HEK293 (cell line): ENCODE measurements around the gene RFTN1.

Source experiments
- CTCF ChIA-PET: fragments of 350-600 bp; formaldehyde crosslinking; extraction: SDS; loops from one replicate; lab custom pipeline; 2021; ENCODE audit warnings: antibody characterized with exemption; lab: Yijun Ruan, JAX
- POLR2A ChIA-PET: fragments of 300-600 bp; formaldehyde crosslinking; extraction: SDS; loops from one replicate; lab custom pipeline; 2020; ENCODE audit warnings: antibody characterized with exemption, inconsistent platforms; lab: Yijun Ruan, JAX
- H3K27ac ChIP-seq: fragments of 200-500 bp; sonication (Bioruptor generic); 2 replicates; pipeline ENCODE4 v1.5.1; 2014; ENCODE audit warnings: low read depth, low read length, control low read depth, inconsistent platforms; ENCODE audit errors: extremely low read depth
- H3K36me3 ChIP-seq, 2 experiments: fragments of 200-500 bp in 1 of 2; sonication (Bioruptor generic) in 1 of 2; 1 replicate in 1 of 2; 2 replicates in 1 of 2; pipeline ENCODE4 v1.5.1; 2014 to 2017; ENCODE audit warnings: inconsistent platforms in 2 of 2, low read length in 2 of 2; ENCODE audit not compliant: control insufficient read depth in 2 of 2, insufficient read depth in 1 of 2
- H3K4me1 ChIP-seq: fragments of 200-500 bp; sonication (Bioruptor generic); 2 replicates; pipeline ENCODE4 v1.5.1; 2014; ENCODE audit warnings: mild to moderate bottlenecking, low read length, inconsistent platforms; ENCODE audit not compliant: control insufficient read depth, insufficient read depth
- H3K4me3 ChIP-seq: 2 replicates; pipeline ENCODE4 v1.5.1; 2011; ENCODE audit warnings: low read depth, mild to moderate bottlenecking, control low read depth, low read length, moderate library complexity
- H3K9me3 ChIP-seq: fragments of 200-500 bp; sonication (Bioruptor generic); 2 replicates; pipeline ENCODE4 v1.5.1; 2014; ENCODE audit warnings: low read depth, low read length, inconsistent platforms; ENCODE audit not compliant: control insufficient read depth, insufficient read depth
- GFI1B ChIP-seq: fragments of 450-650 bp; formaldehyde crosslinking; IDR thresholded peaks from 2 replicates; pipeline ENCODE4 v1.5.1; 2016; ENCODE audit warnings: missing biosample characterization, missing genetic modification characterization
- GLIS1 ChIP-seq: fragments of 450-650 bp; formaldehyde crosslinking; IDR thresholded peaks from 2 replicates; pipeline ENCODE4 v1.5.1; 2016; ENCODE audit warnings: missing biosample characterization, missing genetic modification characterization
- KLF10 ChIP-seq: fragments of 450-650 bp; IDR thresholded peaks from 2 replicates; pipeline ENCODE4 v1.5.1; 2018; ENCODE audit warnings: missing biosample characterization, mild to moderate bottlenecking, missing genetic modification characterization
- PATZ1 ChIP-seq: fragments of 450-650 bp; formaldehyde crosslinking; IDR thresholded peaks from 2 replicates; pipeline ENCODE4 v1.5.1; 2016; ENCODE audit warnings: missing biosample characterization, missing genetic modification characterization
- PBX3 ChIP-seq: sonication (generic); formaldehyde crosslinking; IDR thresholded peaks from 2 replicates; pipeline ENCODE4 v1.8.1; 2022; ENCODE audit warnings: mild to moderate bottlenecking, moderate library complexity, missing genetic modification reagents
- RBAK ChIP-seq: fragments of 450-650 bp; formaldehyde crosslinking; IDR thresholded peaks from 2 replicates; pipeline ENCODE4 v1.5.1; 2016; ENCODE audit warnings: missing biosample characterization, missing genetic modification characterization
- SCRT2 ChIP-seq: fragments of 450-650 bp; formaldehyde crosslinking; IDR thresholded peaks from 2 replicates; pipeline ENCODE4 v1.5.1; 2016; ENCODE audit warnings: missing biosample characterization, missing genetic modification characterization
- SETDB1 ChIP-seq: IDR thresholded peaks from one replicate; pipeline ENCODE4 v1.6.1; 2017; ENCODE audit warnings: mild to moderate bottlenecking, low read length, moderate library complexity, mixed read lengths; ENCODE audit not compliant: insufficient read length
- TCF7L2 ChIP-seq: IDR thresholded peaks from 2 replicates; pipeline ENCODE4 v1.6.1; 2011; ENCODE audit warnings: low read depth, mild to moderate bottlenecking, inconsistent platforms, low read length, moderate library complexity, borderline replicate concordance
- YY2 ChIP-seq: fragments of 450-650 bp; formaldehyde crosslinking; IDR thresholded peaks from 2 replicates; pipeline ENCODE4 v1.5.1; 2016; ENCODE audit warnings: missing biosample characterization, missing genetic modification characterization
- ZBTB48 ChIP-seq: fragments of 450-650 bp; formaldehyde crosslinking; IDR thresholded peaks from 2 replicates; pipeline ENCODE4 v1.5.1; 2016; ENCODE audit warnings: missing biosample characterization, missing genetic modification characterization
- ZNF112 ChIP-seq: fragments of 450-650 bp; formaldehyde crosslinking; IDR thresholded peaks from 2 replicates; pipeline ENCODE4 v1.5.0; 2017; ENCODE audit warnings: missing biosample characterization, missing genetic modification characterization
- ZNF23 ChIP-seq: fragments of 450-650 bp; formaldehyde crosslinking; IDR thresholded peaks from 2 replicates; pipeline ENCODE4 v1.5.1; 2016; ENCODE audit warnings: missing biosample characterization, missing genetic modification characterization, borderline replicate concordance
- ZNF24 ChIP-seq: fragments of 450-650 bp; formaldehyde crosslinking; IDR thresholded peaks from 2 replicates; pipeline ENCODE4 v1.5.1; 2016; ENCODE audit warnings: missing biosample characterization, missing genetic modification characterization
- ZNF274 ChIP-seq, 2 experiments: fragments of 200-500 bp in 1 of 2; fragments of 450-650 bp in 1 of 2; sonication (Bioruptor generic) in 1 of 2; formaldehyde crosslinking in 1 of 2; IDR thresholded peaks; 2 replicates each; pipeline versions ENCODE4 v1.5.1 to v1.6.1; 2014 to 2016; ENCODE audit warnings: borderline replicate concordance in 1 of 2, inconsistent platforms in 1 of 2, low read length in 1 of 2, missing biosample characterization in 1 of 2, missing genetic modification characterization in 1 of 2
- ZNF292 ChIP-seq: fragments of 450-650 bp; formaldehyde crosslinking; IDR thresholded peaks from 2 replicates; pipeline ENCODE4 v1.5.1; 2016; ENCODE audit warnings: low read depth, missing biosample characterization, missing genetic modification characterization, borderline replicate concordance
- ZNF302 ChIP-seq: fragments of 450-650 bp; formaldehyde crosslinking; IDR thresholded peaks from 2 replicates; pipeline ENCODE4 v1.5.1; 2016; ENCODE audit warnings: missing biosample characterization, missing genetic modification characterization, low read depth
- ZNF529 ChIP-seq: fragments of 450-650 bp; formaldehyde crosslinking; IDR thresholded peaks from 2 replicates; pipeline ENCODE4 v1.5.1; 2017; ENCODE audit warnings: missing genetic modification characterization, missing biosample characterization; ENCODE audit not compliant: insufficient replicate concordance
- ZNF530 ChIP-seq: fragments of 450-650 bp; formaldehyde crosslinking; IDR thresholded peaks from 2 replicates; pipeline ENCODE4 v1.5.1; 2016; ENCODE audit warnings: low read depth, missing biosample characterization, missing genetic modification characterization
- ZNF560 ChIP-seq: fragments of 450-650 bp; formaldehyde crosslinking; IDR thresholded peaks from 2 replicates; pipeline ENCODE4 v1.5.1; 2017; ENCODE audit warnings: missing biosample characterization, missing genetic modification characterization, borderline replicate concordance
- ZNF596 ChIP-seq: fragments of 450-650 bp; IDR thresholded peaks from 2 replicates; pipeline ENCODE4 v1.5.0; 2018; ENCODE audit warnings: missing biosample characterization, mild to moderate bottlenecking, missing genetic modification characterization, moderate library complexity
- ZNF624 ChIP-seq: fragments of 450-650 bp; formaldehyde crosslinking; IDR thresholded peaks from 2 replicates; pipeline ENCODE4 v1.5.1; 2017; ENCODE audit warnings: missing biosample characterization, missing genetic modification characterization
- ZNF792 ChIP-seq: fragments of 450-650 bp; formaldehyde crosslinking; IDR thresholded peaks from 2 replicates; pipeline ENCODE4 v1.5.1; 2016; ENCODE audit warnings: missing biosample characterization, missing genetic modification characterization
- ZSCAN16 ChIP-seq: fragments of 450-650 bp; formaldehyde crosslinking; IDR thresholded peaks from 2 replicates; pipeline ENCODE4 v1.5.1; 2016; ENCODE audit warnings: missing biosample characterization, missing genetic modification characterization
- ZSCAN30 ChIP-seq: fragments of 450-650 bp; IDR thresholded peaks from 2 replicates; pipeline ENCODE4 v1.5.1; 2018; ENCODE audit warnings: missing biosample characterization, mild to moderate bottlenecking, missing genetic modification characterization, moderate library complexity

Gene RFTN1

GRCh38 chr3:16332904-16333426, 180.5 kb downstream of the RFTN1 start:
- Histone ChIP-seq H3K9me3 (no peaks in the 10 kb centered on the region), H3K27ac (no peak overlapping the region), H3K4me1 (no peaks in the 10 kb centered on the region), H3K36me3 (peaks cover 0 to 6% of the 10 kb centered on the region in 2 experiments; a peak in 1 of 3 replicates), H3K4me3 (no peak overlapping the region)
- TF ChIP-seq ZNF23 (tag by site-specific recombination) (no peak), ZNF560 (tag by site-specific recombination) (no peak)
- ChIA-PET POLR2A (no interaction called here), CTCF (interaction anchor here (0.7 to 2.0 kb wide), 4 partner anchors 13 to 217 kb away, joined by 3 to 9 read pairs (median 4); no protein-coding TSS in a partner anchor)

- Histone ChIP-seq H3K9me3 (no peaks in the 10 kb centered on the region), H3K4me3 (no peak overlapping the region), H3K36me3 (peaks cover 0 to 6% of the 10 kb centered on the region in 2 experiments; a peak in 1 of 3 replicates), H3K4me1 (no peaks in the 10 kb centered on the region), H3K27ac (no peak overlapping the region)
- CTCF ChIA-PET: no interaction called here
- POLR2A ChIA-PET: no interaction called here
- TF ChIP-seq SETDB1 (peak; percentile 91), ZNF624 (tag by site-specific recombination) (peak; percentile 89; the same call in 1 of the 2 replicates), ZNF112 (tag by site-specific recombination) (no peak)
Measured at GRCh38 chr3:16331319-16331883, 182.1 kb downstream of the RFTN1 start.

GRCh38 chr3:16330351-16330750, 183.1 kb downstream of the RFTN1 start:
- no peaks in the 10 kb centered on the region for H3K4me1 ChIP-seq
- H3K27ac ChIP-seq: no peak overlapping the region
- no peaks in the 10 kb centered on the region for H3K9me3 ChIP-seq
- H3K4me3 ChIP-seq: no peak overlapping the region
- H3K36me3 ChIP-seq: peaks cover 0 to 15% of the 10 kb centered on the region in 2 experiments; a peak in 1 of 3 replicates
- no peak for TF ChIP-seq ZNF302 (tag by site-specific recombination)
- no peak for TF ChIP-seq PBX3
- TF ChIP-seq YY2 (tag by site-specific recombination): no peak
- ChIA-PET CTCF (interaction anchor here (0.7 to 1.0 kb wide), 2 partner anchors 39 to 332 kb away, joined by 3 to 4 read pairs; no protein-coding TSS in a partner anchor), POLR2A (no interaction called here)

- Histone ChIP-seq H3K9me3 (no peaks in the 10 kb centered on the region), H3K4me1 (no peaks in the 10 kb centered on the region)
- POLR2A ChIA-PET: no interaction called here
- TF ChIP-seq ZSCAN30 (tag by site-specific recombination): no peak
- TF ChIP-seq PATZ1 (tag by site-specific recombination): no peak
- TF ChIP-seq ZNF292 (tag by site-specific recombination): no peak
- TF ChIP-seq ZNF530: no peak
- no peak for TF ChIP-seq ZNF24 (tag by site-specific recombination)
- no peak for TF ChIP-seq TCF7L2
- no peak for TF ChIP-seq ZSCAN16
- no peak for TF ChIP-seq GLIS1 (tag by site-specific recombination)
- no peak for TF ChIP-seq ZBTB48
- TF ChIP-seq ZNF274 (IDR thresholded peaks at IDR 0.05; ENCODE audit: low read length): no peak
- TF ChIP-seq ZNF274 (tag by site-specific recombination; IDR thresholded peaks at IDR 0.05; ENCODE audit: borderline replicate concordance): no peak
- no peak for TF ChIP-seq ZNF792 (tag by site-specific recombination)
- no peak for TF ChIP-seq SCRT2 (tag by site-specific recombination)
- TF ChIP-seq KLF10: no peak
- TF ChIP-seq ZNF596: no peak
- TF ChIP-seq ZNF529 (tag by site-specific recombination): no peak
- no peak for TF ChIP-seq RBAK
- no peak for TF ChIP-seq GFI1B (tag by site-specific recombination)
- TF ChIP-seq, all 188 proteins: peak for 0
- no peak overlapping the region for H3K27ac ChIP-seq
- no peak overlapping the region for H3K4me3 ChIP-seq
- peaks cover 0 to 20% of the 10 kb centered on the region in 2 experiments; a peak in 1 of 3 replicates for H3K36me3 ChIP-seq
- CTCF ChIA-PET: interaction anchor here (0.7 to 1.0 kb wide), 2 partner anchors 39 to 331 kb away, joined by 3 to 4 read pairs; no protein-coding TSS in a partner anchor
Measured at GRCh38 chr3:16329826-16330129, 183.7 kb downstream of the RFTN1 start.
